GM23338 (cell line): Measurements from ENCODE around the gene TYSND1. TPM values are rescaled to one million over a fixed set of nuclear protein-coding genes. Genes with fewer than 3 reads are reported as not detected.

Experiments used
- ATAC-seq: fragments of 200-7000 bp; cut with Tn5 transposase; 3 replicates; pipeline ENCODE4 v1.9.1; 2020
- DNase-seq: peaks from one replicate; pipeline ENCODE4 v3.0.0-alpha.2; 2015; ENCODE audit warnings: low spot score
- H2AFZ ChIP-seq: fragments of 200-600 bp; sonication (generic); 2 replicates; pipeline ENCODE4 v1.8.0; 2016; ENCODE audit warnings: antibody characterized with exemption, mild to moderate bottlenecking, moderate library complexity
- H3F3A ChIP-seq: fragments of 200-600 bp; sonication (generic); replicated peaks from 2 replicates; pipeline ENCODE4 v1.8.0; 2017; ENCODE audit warnings: antibody characterized with exemption, mixed run types, low read depth
- H3K27ac ChIP-seq: fragments of 200-600 bp; sonication (generic); 2 replicates; pipeline ENCODE4 v1.6.1; 2016; ENCODE audit warnings: low read depth
- H3K27me3 ChIP-seq: fragments of 200-600 bp; sonication (generic); 2 replicates; pipeline ENCODE4 v1.8.0; 2016; ENCODE audit warnings: mild to moderate bottlenecking, mixed run types, moderate library complexity; ENCODE audit not compliant: insufficient read depth
- H3K36me3 ChIP-seq: fragments of 200-600 bp; sonication (generic); 2 replicates; pipeline ENCODE4 v1.8.0; 2016; ENCODE audit warnings: mild to moderate bottlenecking; ENCODE audit not compliant: insufficient read depth
- H3K4me1 ChIP-seq: fragments of 200-600 bp; sonication (generic); 2 replicates; pipeline ENCODE4 v1.8.0; 2016; ENCODE audit warnings: mild to moderate bottlenecking, moderate library complexity; ENCODE audit not compliant: insufficient read depth
- H3K4me2 ChIP-seq: fragments of 200-600 bp; sonication (generic); 2 replicates; pipeline ENCODE4 v1.7.1; 2017; ENCODE audit warnings: mixed run types
- H3K4me3 ChIP-seq: fragments of 200-600 bp; sonication (generic); 2 replicates; pipeline ENCODE4 v1.6.1; 2016; ENCODE audit warnings: mixed run types
- H3K79me2 ChIP-seq: fragments of 200-600 bp; sonication (generic); replicated peaks from 2 replicates; pipeline ENCODE4 v1.8.0; 2017; ENCODE audit warnings: mild to moderate bottlenecking; ENCODE audit not compliant: insufficient read depth
- H3K9me2 ChIP-seq: fragments of 200-600 bp; sonication (generic); 2 replicates; pipeline ENCODE4 v1.8.0; 2017; ENCODE audit not compliant: insufficient read depth
- H4K20me1 ChIP-seq: fragments of 200-600 bp; sonication (generic); replicated peaks from 2 replicates; pipeline ENCODE4 v1.8.0; 2017; ENCODE audit warnings: mild to moderate bottlenecking; ENCODE audit not compliant: insufficient read depth
- H3K27ac Mint-ChIP-seq: 2 replicates; pipeline ENCODE4 v1.8.0; 2020; ENCODE audit warnings: inconsistent platforms, mild to moderate bottlenecking, moderate library complexity, mixed read lengths
- H3K27me3 Mint-ChIP-seq: 3 replicates; pipeline ENCODE4 v1.8.0; 2022; ENCODE audit warnings: low read depth, mild to moderate bottlenecking, moderate library complexity, mixed read lengths, inconsistent platforms; ENCODE audit not compliant: insufficient read depth, poor library complexity
- H3K36me3 Mint-ChIP-seq: 3 replicates; pipeline ENCODE4 v1.8.0; 2021; ENCODE audit warnings: low read depth, mild to moderate bottlenecking, inconsistent platforms, moderate library complexity, mixed read lengths
- H3K4me1 Mint-ChIP-seq: 3 replicates; pipeline ENCODE4 v1.8.0; 2020; ENCODE audit warnings: mild to moderate bottlenecking, inconsistent platforms, mixed read lengths
- H3K4me3 Mint-ChIP-seq: 3 replicates; pipeline ENCODE4 v1.8.0; 2021; ENCODE audit warnings: moderate library complexity, mild to moderate bottlenecking, inconsistent platforms, mixed read lengths
- H3K9me3 Mint-ChIP-seq: 3 replicates; pipeline ENCODE4 v1.8.0; 2020; ENCODE audit warnings: moderate library complexity, mild to moderate bottlenecking, inconsistent platforms, mixed read lengths
- CREB1 ChIP-seq: fragments of 250-450 bp; sonication (Bioruptor Pico); IDR thresholded peaks from 2 replicates; pipeline ENCODE4 v1.5.0; 2020; ENCODE audit warnings: low read depth, mild to moderate bottlenecking, moderate library complexity
- EZH2 ChIP-seq: fragments of 200-600 bp; sonication (generic); IDR thresholded peaks from one replicate; pipeline ENCODE4 v1.8.0; 2017; ENCODE audit warnings: antibody characterized with exemption, mild to moderate bottlenecking, low read depth; ENCODE audit not compliant: unreplicated experiment
- JUNB ChIP-seq: IDR thresholded peaks from one replicate; pipeline ENCODE4 v1.6.1; 2016; ENCODE audit warnings: antibody characterized with exemption; ENCODE audit not compliant: unreplicated experiment
- NANOG ChIP-seq: IDR thresholded peaks from 2 replicates; pipeline ENCODE4 v1.6.1; 2016; ENCODE audit warnings: antibody characterized with exemption, borderline replicate concordance
- POLR2AphosphoS5 ChIP-seq: IDR thresholded peaks from 2 replicates; pipeline ENCODE4 v1.6.1; 2016; ENCODE audit warnings: antibody characterized with exemption, low read depth
- STAT1 ChIP-seq: IDR thresholded peaks from one replicate; pipeline ENCODE4 v1.6.1; 2016; ENCODE audit warnings: antibody characterized with exemption; ENCODE audit not compliant: unreplicated experiment
- ZNF331 ChIP-seq: fragments of 250-450 bp; sonication (Bioruptor Pico); IDR thresholded peaks from 2 replicates; pipeline ENCODE4 v1.5.0; 2020; ENCODE audit warnings: low read depth, mild to moderate bottlenecking, moderate library complexity
- polyA plus RNA-seq: library from polyadenylated mRNA; unstranded; fragments of >200 nt; fragmentation: Nextera tagmentation; extraction: Ambion mirVana; gene quantifications from 2 replicates; pipeline ENCODE4 v1.2.1, GENCODE V29; 2016
- total RNA-seq: library from RNA; depleted of rRNA; stranded (reverse); fragments of >200 nt; shearing (Covaris generic); gene quantifications from 2 replicates; pipeline ENCODE4 v1.2.3, GENCODE V29; 2014
- TF ChIP-seq, protein P1 (sequence below): IDR thresholded peaks from one replicate; pipeline ENCODE4 v1.6.1; 2018; ENCODE audit warnings: antibody characterized with exemption; ENCODE audit not compliant: unreplicated experiment
- TF ChIP-seq, protein P2 (sequence below), 2 experiments: fragments of 200-600 bp in 1 of 2; sonication (generic) in 1 of 2; conservative IDR thresholded peaks; 2 replicates each; pipeline versions ENCODE4 v1.5.1 to v1.6.1; 2016 to 2017; ENCODE audit warnings: antibody characterized with exemption in 2 of 2, low read depth in 2 of 2, mild to moderate bottlenecking in 2 of 2, moderate library complexity in 1 of 2

Gene TYSND1
- total and polyA plus RNA-seq, 2 experiments from 2014 or later: 5.2 to 19.5 TPM

DNA sequence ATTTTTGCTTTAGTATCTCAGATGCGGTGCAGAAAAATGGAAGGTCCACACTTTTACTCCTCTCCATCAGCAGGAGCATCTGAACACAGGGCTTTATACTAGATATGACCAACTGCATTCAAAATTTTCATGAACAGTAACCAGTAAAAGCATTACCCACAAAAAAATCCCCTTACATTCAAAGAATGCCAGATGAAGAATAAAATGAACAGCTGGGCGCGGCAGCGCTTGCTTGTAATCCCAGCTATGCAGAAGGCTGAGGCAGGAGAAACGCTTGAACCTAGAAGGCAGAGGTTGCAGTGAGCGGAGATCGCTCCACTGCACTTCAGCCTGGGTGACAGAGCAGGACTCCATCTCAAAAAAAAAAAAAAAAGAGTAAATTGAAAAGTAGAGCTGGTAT is 20.7 kb upstream of the TYSND1 start:
- Mint-ChIP-seq H3K36me3 (peaks cover 10% of the 10 kb centered on the region; the same call in 2 of the 3 replicates), H3K27ac (no peak overlapping the region), H3K9me3 (no peaks in the 10 kb centered on the region), H3K27me3 (peaks cover 4% of the 10 kb centered on the region), H3K4me3 (no peak overlapping the region), H3K4me1 (peaks cover 24% of the 10 kb centered on the region; the same call in 2 of the 3 replicates)
- Histone ChIP-seq H3K9me2 (no peaks in the 10 kb centered on the region), H3K27ac (no peak overlapping the region), H4K20me1 (peaks cover 55% of the 10 kb centered on the region), H3K4me1 (peaks cover 16% of the 10 kb centered on the region), H3K4me2 (no peak overlapping the region), H2AFZ (no peak overlapping the region), H3K79me2 (peaks cover 77% of the 10 kb centered on the region), H3K27me3 (no peaks in the 10 kb centered on the region), H3K36me3 (no peaks in the 10 kb centered on the region), H3K4me3 (no peak overlapping the region), H3F3A (no peaks in the 10 kb centered on the region)
- DNase-seq: no peak
- no peak for ATAC-seq
- TF ChIP-seq STAT1 (no peak), ZNF331 (CRISPR knock-in tag) (no peak), NANOG (no peak), JUNB (no peak), CREB1 (CRISPR knock-in tag) (no peak), POLR2AphosphoS5 (no peak)
- TF ChIP-seq, protein P1, sequence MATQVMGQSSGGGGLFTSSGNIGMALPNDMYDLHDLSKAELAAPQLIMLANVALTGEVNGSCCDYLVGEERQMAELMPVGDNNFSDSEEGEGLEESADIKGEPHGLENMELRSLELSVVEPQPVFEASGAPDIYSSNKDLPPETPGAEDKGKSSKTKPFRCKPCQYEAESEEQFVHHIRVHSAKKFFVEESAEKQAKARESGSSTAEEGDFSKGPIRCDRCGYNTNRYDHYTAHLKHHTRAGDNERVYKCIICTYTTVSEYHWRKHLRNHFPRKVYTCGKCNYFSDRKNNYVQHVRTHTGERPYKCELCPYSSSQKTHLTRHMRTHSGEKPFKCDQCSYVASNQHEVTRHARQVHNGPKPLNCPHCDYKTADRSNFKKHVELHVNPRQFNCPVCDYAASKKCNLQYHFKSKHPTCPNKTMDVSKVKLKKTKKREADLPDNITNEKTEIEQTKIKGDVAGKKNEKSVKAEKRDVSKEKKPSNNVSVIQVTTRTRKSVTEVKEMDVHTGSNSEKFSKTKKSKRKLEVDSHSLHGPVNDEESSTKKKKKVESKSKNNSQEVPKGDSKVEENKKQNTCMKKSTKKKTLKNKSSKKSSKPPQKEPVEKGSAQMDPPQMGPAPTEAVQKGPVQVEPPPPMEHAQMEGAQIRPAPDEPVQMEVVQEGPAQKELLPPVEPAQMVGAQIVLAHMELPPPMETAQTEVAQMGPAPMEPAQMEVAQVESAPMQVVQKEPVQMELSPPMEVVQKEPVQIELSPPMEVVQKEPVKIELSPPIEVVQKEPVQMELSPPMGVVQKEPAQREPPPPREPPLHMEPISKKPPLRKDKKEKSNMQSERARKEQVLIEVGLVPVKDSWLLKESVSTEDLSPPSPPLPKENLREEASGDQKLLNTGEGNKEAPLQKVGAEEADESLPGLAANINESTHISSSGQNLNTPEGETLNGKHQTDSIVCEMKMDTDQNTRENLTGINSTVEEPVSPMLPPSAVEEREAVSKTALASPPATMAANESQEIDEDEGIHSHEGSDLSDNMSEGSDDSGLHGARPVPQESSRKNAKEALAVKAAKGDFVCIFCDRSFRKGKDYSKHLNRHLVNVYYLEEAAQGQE: no peak
- TF ChIP-seq, protein P2, sequence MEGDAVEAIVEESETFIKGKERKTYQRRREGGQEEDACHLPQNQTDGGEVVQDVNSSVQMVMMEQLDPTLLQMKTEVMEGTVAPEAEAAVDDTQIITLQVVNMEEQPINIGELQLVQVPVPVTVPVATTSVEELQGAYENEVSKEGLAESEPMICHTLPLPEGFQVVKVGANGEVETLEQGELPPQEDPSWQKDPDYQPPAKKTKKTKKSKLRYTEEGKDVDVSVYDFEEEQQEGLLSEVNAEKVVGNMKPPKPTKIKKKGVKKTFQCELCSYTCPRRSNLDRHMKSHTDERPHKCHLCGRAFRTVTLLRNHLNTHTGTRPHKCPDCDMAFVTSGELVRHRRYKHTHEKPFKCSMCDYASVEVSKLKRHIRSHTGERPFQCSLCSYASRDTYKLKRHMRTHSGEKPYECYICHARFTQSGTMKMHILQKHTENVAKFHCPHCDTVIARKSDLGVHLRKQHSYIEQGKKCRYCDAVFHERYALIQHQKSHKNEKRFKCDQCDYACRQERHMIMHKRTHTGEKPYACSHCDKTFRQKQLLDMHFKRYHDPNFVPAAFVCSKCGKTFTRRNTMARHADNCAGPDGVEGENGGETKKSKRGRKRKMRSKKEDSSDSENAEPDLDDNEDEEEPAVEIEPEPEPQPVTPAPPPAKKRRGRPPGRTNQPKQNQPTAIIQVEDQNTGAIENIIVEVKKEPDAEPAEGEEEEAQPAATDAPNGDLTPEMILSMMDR (conservative IDR thresholded peaks at IDR 0.05; ENCODE audit: low read depth in 2 of 2): no peak

DNA sequence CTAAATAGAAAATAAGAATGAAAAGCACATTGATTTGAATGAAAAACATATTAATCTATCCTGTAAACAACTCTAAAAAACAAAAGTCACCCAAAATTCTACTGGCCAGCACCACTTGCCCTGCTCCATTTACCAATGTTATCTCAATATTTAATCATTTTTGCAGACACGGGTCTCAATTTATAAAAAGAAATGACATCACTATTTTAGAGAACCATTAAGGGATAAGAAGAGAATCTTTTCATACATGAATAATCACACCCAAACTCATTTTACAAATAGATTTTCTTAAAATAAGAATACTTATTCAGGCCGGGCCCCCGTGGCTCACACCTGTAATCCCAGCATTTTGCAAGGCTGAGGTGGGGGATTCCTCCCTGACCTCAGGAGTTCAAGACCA is 19.9 kb upstream of the TYSND1 start:
- H3K27ac ChIP-seq: no peak overlapping the region
- peaks cover 86% of the 10 kb centered on the region for H3K79me2 ChIP-seq
- H3K27me3 ChIP-seq: no peaks in the 10 kb centered on the region
- Mint-ChIP-seq H3K4me1 (peaks cover 24% of the 10 kb centered on the region; the same call in 2 of the 3 replicates), H3K27me3 (peaks cover 5% of the 10 kb centered on the region), H3K4me3 (no peak overlapping the region), H3K27ac (no peak overlapping the region), H3K36me3 (peaks cover 10% of the 10 kb centered on the region), H3K9me3 (no peaks in the 10 kb centered on the region)
- no peaks in the 10 kb centered on the region for H3K36me3 ChIP-seq
- H2AFZ ChIP-seq: no peak overlapping the region
- H4K20me1 ChIP-seq: peaks cover 62% of the 10 kb centered on the region
- no peaks in the 10 kb centered on the region for H3K9me2 ChIP-seq
- no peaks in the 10 kb centered on the region for H3F3A ChIP-seq
- no peak overlapping the region for H3K4me2 ChIP-seq
- peaks cover 16% of the 10 kb centered on the region for H3K4me1 ChIP-seq
- H3K4me3 ChIP-seq: no peak overlapping the region
- no peak for DNase-seq
- no peak for ATAC-seq
- no peak for TF ChIP-seq EZH2
- TF ChIP-seq, protein P2 (conservative IDR thresholded peaks at IDR 0.05; ENCODE audit: low read depth in 2 of 2): no peak
